B cell (primary cell): ENCODE measurements around the gene ARHGAP33. TPM values are rescaled to one million over a fixed set of nuclear protein-coding genes. Genes with fewer than 3 reads are reported as not detected.

Experiments used
- ATAC-seq: fragments of 200-7000 bp; cut with Tn5 transposase; one replicate; pipeline ENCODE4 v1.10.0; 2021; ENCODE audit warnings: low read depth, mild to moderate bottlenecking, moderate number of reproducible peaks, moderate library complexity
- CTCF ChIA-PET: fragments of 350-600 bp; sonication (Branson Sonifier 250); formaldehyde crosslinking; loops from one replicate; lab custom pipeline; 2021; ENCODE audit warnings: antibody characterized with exemption, inconsistent platforms; lab: Charles Lee
- POLR2A ChIA-PET: fragments of 350-600 bp; sonication (Branson Sonifier 250); formaldehyde crosslinking; loops from one replicate; lab custom pipeline; 2021; ENCODE audit warnings: antibody characterized with exemption; lab: Charles Lee
- DNase-seq: peaks from one replicate; pipeline ENCODE4 v3.0.0; 2013
- H2AFZ ChIP-seq: 2 replicates; pipeline ENCODE4 v1.6.1; 2012; ENCODE audit warnings: mild to moderate bottlenecking, low read depth, low read length; ENCODE audit not compliant: insufficient read depth, poor library complexity, severe bottlenecking
- H3K27ac ChIP-seq, 2 donors: 1 replicate in 1 of 2; 2 replicates in 1 of 2; pipeline ENCODE4 v1.5.1; 2012 to 2013; ENCODE audit warnings: low read length in 2 of 2, mild to moderate bottlenecking in 2 of 2, moderate library complexity in 1 of 2
- H3K27me3 ChIP-seq, 4 experiments: fragments of 200-600 bp in 1 of 4; sonication (generic) in 1 of 4; replicated peaks in 1 of 4; 1 replicate in 2 of 4; 2 replicates in 2 of 4; pipeline versions ENCODE4 v1.6.1 to v1.7.0; 2013 to 2016; ENCODE audit warnings: low read length in 3 of 4, mild to moderate bottlenecking in 2 of 4, mixed read lengths in 1 of 4, moderate library complexity in 1 of 4; ENCODE audit not compliant: insufficient read depth in 4 of 4, control insufficient read depth in 3 of 4; ENCODE audit errors: control extremely low read depth in 1 of 4
- H3K36me3 ChIP-seq, 2 experiments: replicated peaks in 1 of 2; 1 replicate in 1 of 2; 2 replicates in 1 of 2; pipeline versions ENCODE4 v1.6.1 to v1.7.1; 2013; ENCODE audit warnings: low read length in 1 of 2; ENCODE audit not compliant: insufficient read depth in 2 of 2, control insufficient read depth in 1 of 2; ENCODE audit errors: control extremely low read depth in 1 of 2, extremely low read depth in 1 of 2
- H3K4me1 ChIP-seq, 2 donors: fragments of 200-600 bp in 1 of 2; sonication (generic) in 1 of 2; 1 replicate in 1 of 2; 2 replicates in 1 of 2; pipeline versions ENCODE4 v1.5.1 to v1.6.1; 2013 to 2017; ENCODE audit warnings: low read length in 2 of 2; ENCODE audit not compliant: control insufficient read depth in 2 of 2, insufficient read depth in 2 of 2
- H3K4me2 ChIP-seq: replicated peaks from 2 replicates; pipeline ENCODE3; 2012; ENCODE audit warnings: mild to moderate bottlenecking, low read depth, low read length; ENCODE audit not compliant: poor library complexity, severe bottlenecking
- H3K4me3 ChIP-seq, 5 experiments: fragments of 200-600 bp in 1 of 5; sonication (generic) in 1 of 5; 1 replicate in 3 of 5; 2 replicates in 2 of 5; pipeline versions ENCODE4 v1.5.1 to v1.7.0; 2011 to 2016; ENCODE audit warnings: low read length in 4 of 5, mild to moderate bottlenecking in 4 of 5, low read depth in 2 of 5, control low read depth in 1 of 5, moderate library complexity in 1 of 5; ENCODE audit not compliant: insufficient read depth in 1 of 5; ENCODE audit errors: control extremely low read depth in 1 of 5, extremely low read depth in 1 of 5
- H3K79me2 ChIP-seq: fragments of 200-600 bp; sonication (generic); one replicate; pipeline ENCODE4 v1.6.0; 2016; ENCODE audit warnings: low read length; ENCODE audit not compliant: control insufficient read depth, insufficient read depth
- H3K9ac ChIP-seq: fragments of 200-600 bp; sonication (generic); 2 replicates; pipeline ENCODE4 v1.6.1; 2017; ENCODE audit warnings: mild to moderate bottlenecking, low read length, moderate library complexity
- H3K9me3 ChIP-seq, 3 donors: one replicate each; pipeline versions ENCODE4 v1.6.1 to v1.7.1; 2013; ENCODE audit warnings: low read length in 2 of 3; ENCODE audit not compliant: control insufficient read depth in 2 of 3, insufficient read depth in 1 of 3; ENCODE audit errors: control extremely low read depth in 1 of 3
- H4K20me1 ChIP-seq: 2 replicates; pipeline ENCODE4 v1.6.0; 2012; ENCODE audit warnings: mild to moderate bottlenecking, low read length; ENCODE audit not compliant: insufficient read depth, control insufficient read depth, poor library complexity, severe bottlenecking
- H3K27ac Mint-ChIP-seq: one replicate; pipeline ENCODE4 v1.8.0; 2021; ENCODE audit warnings: mixed read lengths
- H3K27me3 Mint-ChIP-seq: one replicate; pipeline ENCODE4 v1.8.0; 2021; ENCODE audit warnings: mixed read lengths
- H3K4me1 Mint-ChIP-seq: one replicate; pipeline ENCODE4 v1.8.0; 2021; ENCODE audit warnings: mixed read lengths
- H3K4me3 Mint-ChIP-seq: one replicate; pipeline ENCODE4 v1.8.0; 2021; ENCODE audit warnings: mixed read lengths
- H3K9me3 Mint-ChIP-seq: one replicate; pipeline ENCODE4 v1.8.0; 2022; ENCODE audit warnings: mixed read lengths; ENCODE audit not compliant: insufficient read depth
- CTCF ChIP-seq: fragments of 200-600 bp; IDR thresholded peaks from one replicate; pipeline ENCODE4 v1.8.0; 2022; ENCODE audit warnings: antibody characterized with exemption, mild to moderate bottlenecking
- EZH2 ChIP-seq: IDR thresholded peaks from 2 replicates; pipeline ENCODE4 v1.6.1; 2012; ENCODE audit warnings: borderline replicate concordance, low read depth, mild to moderate bottlenecking, moderate library complexity, low read length; ENCODE audit not compliant: insufficient read depth, poor library complexity, severe bottlenecking
- WGBS: methylation state at CpG from one replicate; pipeline ENCODE4 v1.1.5; 2013; ENCODE audit warnings: missing lambda C conversion rate; ENCODE audit not compliant: insufficient coverage; 5-methylcytosine and 5-hydroxymethylcytosine counted together
- intact Hi-C: fragments of 100-400 bp; cut with micrococcal nuclease; formaldehyde crosslinking; loops from one replicate; pipeline ENCODE4 v1.10.0; 2022
- polyA plus RNA-seq: library from polyadenylated mRNA; depleted of rRNA; stranded (reverse); fragments of >200 nt; gene quantifications from 2 replicates; pipeline ENCODE4 v1.2.3, GENCODE V29; 2012
- total RNA-seq, 2 donors: library from RNA; stranded (reverse); fragments of 120-200 nt in 1 of 2; gene quantifications; 1 replicate in 1 of 2; 2 replicates in 1 of 2; pipeline versions ENCODE4 v1.2.3 to v1.2.4, GENCODE V29; 2013 to 2022

The ARHGAP33 gene
- total and polyA plus RNA-seq, 2 donors (not counting 1 experiment from before 2014, with no cell fraction given): 18.2 to 27.8 TPM

GRCh38 chr19:35745328-35746086, 29.9 kb upstream of the ARHGAP33 start, which contains the start of the genes PSENEN and U2AF1L4:
Gene PSENEN (plus strand): TSS chr19:35745651. CDS start chr19:35745931, 280 bp downstream.
Gene U2AF1L4 (minus strand): TSS chr19:35745418. CDS start chr19:35745391, 27 bp downstream.
- peak; percentile 99 for DNase-seq
- peak within 1 kb of the TSS; percentile 98 for H3K27ac Mint-ChIP-seq
- Histone ChIP-seq H3K79me2 (peaks cover 70% of the 10 kb centered on the region), H3K36me3 (no peaks in the 10 kb centered on the region), H4K20me1 (no peaks in the 10 kb centered on the region), H3K4me1 (peaks cover 38 to 63% of the 10 kb centered on the region in 2 donors), H3K9me3 (no peaks in the 10 kb centered on the region), H3K4me3 (peak within 1 kb of the TSS; percentile 66 to 93 (median 91)), H3K9ac (peak within 1 kb of the TSS; percentile 93), H3K27me3 (no peaks in the 10 kb centered on the region), H3K4me2 (peak within 1 kb of the TSS; percentile 87), H3K27ac (peak within 1 kb of the TSS; percentile 98), H2AFZ (peak within 1 kb of the TSS; percentile 77)
- peak within 1 kb of the TSS; percentile 94 for H3K4me3 Mint-ChIP-seq
- POLR2A ChIA-PET: interaction anchor here (0.5 to 2.3 kb wide), 10 partner anchors 11 to 535 kb away, joined by 3 to 17 read pairs (median 4); partner anchors contain the start of genes COX6B1, HSPB6 and KMT2B
- H3K4me1 Mint-ChIP-seq: peaks cover 63% of the 10 kb centered on the region
- CTCF ChIA-PET: interaction anchor here (0.6 to 2.3 kb wide), 3 partner anchors 43 to 158 kb away, joined by 3 to 4 read pairs (median 4); no protein-coding TSS in a partner anchor
- no peaks in the 10 kb centered on the region for H3K27me3 Mint-ChIP-seq
- intact Hi-C loops: loop anchor here (1.0 to 10.0 kb wide), 5 partner anchors 28 to 469 kb away; partner anchors contain the start of genes ALKBH6, ARHGAP33, HCST and ZNF146
- peak; percentile 44 for ATAC-seq
- H3K9me3 Mint-ChIP-seq: no peaks in the 10 kb centered on the region
- WGBS: 2% methylated on average over 29 of the region's 40 CpGs
- TF ChIP-seq CTCF (no peak), EZH2 (no peak)
